GM12878 (cell line): ENCODE data around the gene RAB43. TPM values are rescaled to one million over a fixed set of nuclear protein-coding genes. Genes with fewer than 3 reads are reported as not detected.

Experiments used
- ATAC-seq: fragments of 200-7000 bp; cut with Tn5 transposase; 3 replicates; pipeline ENCODE4 v1.9.1; 2020; ENCODE audit warnings: mild to moderate bottlenecking, moderate library complexity
- BruUV-seq: library from RNA; stranded (reverse); fragments of 400-500 nt; replicated peaks from 2 replicates; lab custom pipeline; 2021; lab: Mats Ljungman, UMichigan
- CTCF ChIA-PET: fragments of 300-600 bp; sonication (Branson Sonifier 250); formaldehyde crosslinking; extraction: SDS; loops from one replicate; lab custom pipeline; 2021; ENCODE audit warnings: inconsistent platforms; lab: Yijun Ruan, JAX
- POLR2A ChIA-PET: fragments of 350-600 bp; formaldehyde crosslinking; extraction: SDS; loops from one replicate; lab custom pipeline; 2021; ENCODE audit warnings: inconsistent platforms; lab: Charles Lee
- RAD21 ChIA-PET: fragments of 300-600 bp; sonication (Branson Sonifier 250); formaldehyde crosslinking; loops from one replicate; lab custom pipeline; 2023; ENCODE audit warnings: antibody characterized with exemption; ENCODE audit not compliant: unreplicated experiment; lab: Charles Lee
- SMC1A ChIA-PET: fragments of 300-600 bp; sonication (Branson Sonifier 250); formaldehyde crosslinking; loops from one replicate; lab custom pipeline; 2023; ENCODE audit not compliant: unreplicated experiment, uncharacterized antibody; lab: Charles Lee
- DNase-seq: peaks from one replicate; pipeline ENCODE4 v3.0.0-alpha.2; 2011; ENCODE audit warnings: low read depth, low spot score
- FAIRE-seq: peaks from 3 replicates; lab custom pipeline; 2011; peaks lifted over from hg19 to GRCh38; lab: Jason Lieb, UNC
- H2AFZ ChIP-seq: 2 replicates; pipeline ENCODE4 v1.6.0; 2011; ENCODE audit warnings: low read depth, low read length, control low read depth; ENCODE audit not compliant: control insufficient read depth
- H3K27ac ChIP-seq: 2 replicates; pipeline ENCODE4 v1.5.1; 2011; ENCODE audit warnings: control low read depth; ENCODE audit not compliant: control insufficient read depth, insufficient read depth
- H3K27me3 ChIP-seq, 2 experiments: replicated peaks in 1 of 2; 2 replicates each; pipeline versions ENCODE4 v1.6.0 to v1.6.1; 2011; ENCODE audit warnings: low read length in 1 of 2; ENCODE audit not compliant: control insufficient read depth in 2 of 2, insufficient read depth in 2 of 2
- H3K36me3 ChIP-seq, 2 experiments: 2 replicates each; pipeline ENCODE4 v1.5.1; 2011; ENCODE audit warnings: low read length in 1 of 2; ENCODE audit not compliant: control insufficient read depth in 2 of 2, insufficient read depth in 2 of 2
- H3K4me1 ChIP-seq: 2 replicates; pipeline ENCODE4 v1.6.1; 2011; ENCODE audit warnings: mild to moderate bottlenecking, low read length, moderate library complexity, mixed read lengths; ENCODE audit not compliant: control insufficient read depth, insufficient read depth
- H3K4me2 ChIP-seq: 2 replicates; pipeline ENCODE4 v1.6.0; 2011; ENCODE audit warnings: control low read depth; ENCODE audit not compliant: control insufficient read depth, insufficient read depth
- H3K4me3 ChIP-seq: fragments of 200-600 bp; sonication (generic); 2 replicates; pipeline ENCODE4 v1.5.1; 2016
- H3K79me2 ChIP-seq: 2 replicates; pipeline ENCODE4 v1.6.0; 2011; ENCODE audit warnings: low read length; ENCODE audit not compliant: control insufficient read depth, insufficient read depth
- H3K9ac ChIP-seq: 2 replicates; pipeline ENCODE4 v1.8.0; 2011; ENCODE audit warnings: low read length, control low read depth, mixed read lengths; ENCODE audit not compliant: control insufficient read depth, insufficient read depth
- H3K9me3 ChIP-seq: replicated peaks from 3 replicates; pipeline ENCODE4 v1.5.1; 2011; ENCODE audit warnings: mild to moderate bottlenecking, low read length; ENCODE audit not compliant: control insufficient read depth, insufficient read depth
- H4K20me1 ChIP-seq: 2 replicates; pipeline ENCODE4 v1.6.0; 2011; ENCODE audit not compliant: control insufficient read depth, insufficient read depth
- CBX3 ChIP-seq: fragments of 200-600 bp; sonication (generic); IDR thresholded peaks from 2 replicates; pipeline ENCODE4 v1.6.1; 2016; ENCODE audit warnings: low read depth, borderline replicate concordance
- CBX5 ChIP-seq: sonication (generic); IDR thresholded peaks from 2 replicates; pipeline ENCODE4 v1.6.1; 2016; ENCODE audit warnings: low read depth, moderate library complexity, mild to moderate bottlenecking, inconsistent platforms
- EZH2 ChIP-seq: IDR thresholded peaks from 2 replicates; pipeline ENCODE4 v1.6.1; 2012; ENCODE audit warnings: low read depth, mild to moderate bottlenecking, control low read depth, inconsistent platforms, low read length, borderline replicate concordance; ENCODE audit not compliant: control insufficient read depth
- JUNB ChIP-seq: IDR thresholded peaks from 2 replicates; pipeline ENCODE4 v1.6.1; 2016; ENCODE audit warnings: antibody characterized with exemption, mild to moderate bottlenecking
- KDM1A ChIP-seq: fragments of 200-600 bp; sonication (generic); IDR thresholded peaks from 2 replicates; pipeline ENCODE4 v1.6.1; 2016; ENCODE audit warnings: borderline replicate concordance
- NFYA ChIP-seq: IDR thresholded peaks from 2 replicates; pipeline ENCODE4 v1.6.1; 2011; ENCODE audit warnings: low read depth, mild to moderate bottlenecking, low read length, improper control_type of control experiment, borderline replicate concordance
- PML ChIP-seq: IDR thresholded peaks from 2 replicates; pipeline ENCODE4 v1.6.1; 2012; ENCODE audit warnings: low read length, inconsistent platforms
- SMC3 ChIP-seq: IDR thresholded peaks from 2 replicates; pipeline ENCODE4 v1.6.1; 2011; ENCODE audit warnings: low read length, improper control_type of control experiment, borderline replicate concordance
- TARDBP ChIP-seq: IDR thresholded peaks from 2 replicates; pipeline ENCODE4 v1.6.1; 2016; ENCODE audit warnings: borderline replicate concordance
- ZNF207 ChIP-seq: fragments of 450-650 bp; IDR thresholded peaks from 2 replicates; pipeline ENCODE4 v1.6.1; 2014; ENCODE audit warnings: antibody characterized with exemption, mild to moderate bottlenecking, borderline replicate concordance
- ZSCAN29 ChIP-seq: fragments of 450-650 bp; IDR thresholded peaks from 2 replicates; pipeline ENCODE4 v1.6.1; 2017; ENCODE audit warnings: mild to moderate bottlenecking, moderate library complexity
- WGBS: methylation state at CpG from one replicate; pipeline ENCODE4 v1.1.6; 2016; ENCODE audit warnings: low lambda C conversion rate; ENCODE audit not compliant: insufficient replicate concordance, insufficient coverage; ENCODE audit errors: missing lambda C conversion rate; 5-methylcytosine and 5-hydroxymethylcytosine counted together
- in situ Hi-C: fragments of 300-500 bp; cut with MboI; formaldehyde crosslinking; loops from 9 replicates; pipeline ENCODE4 v1.14.3; 2018; ENCODE audit warnings: mixed read lengths
- intact Hi-C: fragments of 100-400 bp; cut with micrococcal nuclease; formaldehyde crosslinking; loops from one replicate; pipeline ENCODE4 v1.14.2; 2022; ENCODE audit not compliant: unreplicated experiment
- polyA plus RNA-seq, 11 experiments: library from polyadenylated mRNA; depleted of rRNA in 4 of 11; unstranded in 6 of 11; stranded (reverse) in 5 of 11; fragments of >200 nt; fragmentation: Nextera tagmentation in 4 of 11; fragmentation: Illumina TruSeq in 1 of 11; extraction: Ambion mirVana in 4 of 11; extraction: Trizol in 1 of 11; gene quantifications; 1 replicate in 1 of 11; 2 replicates in 10 of 11; pipeline versions ENCODE4 v1.2.1 to v1.2.3, GENCODE V29; 2011 to 2016; ENCODE audit warnings: inconsistent platforms in 2 of 11, missing spikeins in 2 of 11, low read depth in 1 of 11
- total RNA-seq, 4 experiments: library from RNA; depleted of rRNA in 3 of 4; stranded (reverse); fragments of >200 nt in 3 of 4; fragmentation: Illumina TruSeq in 1 of 4; extraction: Trizol in 1 of 4; gene quantifications; 2 replicates each; pipeline versions ENCODE4 v1.2.1 to v1.2.3, GENCODE V29; 2013 to 2021
- TF ChIP-seq, protein P1 (sequence below): IDR thresholded peaks from 2 replicates; pipeline ENCODE4 v1.6.1; 2011; ENCODE audit warnings: low read depth, low read length, improper control_type of control experiment, borderline replicate concordance

RAB43 gene
- total and polyA plus RNA-seq, 10 of the 15 experiments (the other 5 are each of a cell fraction or from before 2014, with no cell fraction given): 0.08 to 14.0 (median 4.0) TPM

GRCh38 chr3:129054605-129055104 lies 66.9 kb downstream of the RAB43 start:
- H3K27ac ChIP-seq: no peak overlapping the region
- ChIA-PET RAD21 (interaction anchor here (1.5 to 7.3 kb wide), 5 partner anchors 38 to 191 kb away, joined by 11 to 88 read pairs (median 16); partner anchors contain the start of gene RAB43), SMC1A (interaction anchor here (0.9 to 7.9 kb wide), 10 partner anchors 17 to 192 kb away, joined by 3 to 118 read pairs (median 9); partner anchors contain the start of genes COPG1 and RAB43), CTCF (interaction anchor here (1.1 to 6.7 kb wide), 11 partner anchors 14 to 262 kb away, joined by 3 to 220 read pairs (median 20); a partner anchor contains a TSS), POLR2A (no interaction called here)
- in situ Hi-C loops (loop anchor here (5.0 kb wide), 1 partner anchor 188 kb away; no protein-coding TSS in a partner anchor), intact Hi-C loops (no loop called here)
- H3K4me3 ChIP-seq: no peak overlapping the region
- no peak for FAIRE-seq
- no peak overlapping the region for H3K9ac ChIP-seq
- no peaks in the 10 kb centered on the region; a peak in 1 of 4 replicates for H3K27me3 ChIP-seq
- no peaks in the 10 kb centered on the region for H3K36me3 ChIP-seq
- no peak overlapping the region for H3K4me2 ChIP-seq
- H3K9me3 ChIP-seq: no peaks in the 10 kb centered on the region
- H4K20me1 ChIP-seq: no peaks in the 10 kb centered on the region
- BruUV-seq: no TSS peak
- H2AFZ ChIP-seq: no peak overlapping the region
- TF ChIP-seq KDM1A (no peak), ZNF207 (no peak)
- ATAC-seq: no peak
- H3K4me1 ChIP-seq: 0 out of 2 replicates have a peak, but pooled peaks cover 3% of the 10 kb centered on the region
- DNase-seq: no peak
- H3K79me2 ChIP-seq: no peaks in the 10 kb centered on the region
- whole genome bisulfite sequencing: 92% methylated on average over 3 of the region's 3 CpGs

DNA sequence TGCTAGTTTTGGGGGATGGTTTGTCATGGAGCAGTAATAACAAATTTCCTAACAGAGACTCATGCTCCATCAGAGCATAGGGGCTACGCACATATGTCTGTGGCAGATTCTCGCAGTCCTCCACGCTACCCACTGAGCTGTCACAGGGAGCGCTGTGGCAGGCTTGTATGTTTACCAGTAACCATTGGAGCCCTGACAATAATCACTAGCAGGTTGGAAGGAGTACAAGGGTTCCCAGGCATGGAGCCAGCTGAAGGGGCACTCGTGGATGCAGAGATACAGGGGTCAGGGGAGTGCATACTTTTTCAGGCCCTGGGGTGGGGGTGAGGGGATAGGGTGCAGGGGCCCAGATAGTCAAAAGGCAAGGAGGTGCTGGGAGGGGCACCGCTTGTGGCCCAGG lies 68.9 kb downstream of the RAB43 start:
- H3K9me3 ChIP-seq: no peaks in the 10 kb centered on the region; the same call in 2 of the 3 replicates
- H3K27me3 ChIP-seq: no peaks in the 10 kb centered on the region; a peak in 1 of 4 replicates
- FAIRE-seq: no peak
- H3K4me1 ChIP-seq: no peaks in the 10 kb centered on the region
- H3K9ac ChIP-seq: no peak overlapping the region
- no peaks in the 10 kb centered on the region for H3K79me2 ChIP-seq
- ChIA-PET RAD21 (interaction anchor here (1.2 to 7.3 kb wide), 11 partner anchors 17 to 264 kb away, joined by 3 to 88 read pairs (median 11); partner anchors contain the start of gene COPG1), POLR2A (interaction anchor here (0.5 to 1.9 kb wide), 4 partner anchors 11 to 197 kb away, joined by 3 to 8 read pairs (median 7); partner anchors contain the start of genes COPG1 and ISY1), SMC1A (interaction anchor here (0.5 to 7.9 kb wide), 11 partner anchors 23 to 194 kb away, joined by 3 to 118 read pairs (median 8); partner anchors contain the start of genes COPG1 and RAB43), CTCF (interaction anchor here (0.6 to 6.7 kb wide), 29 partner anchors 9 to 394 kb away, joined by 3 to 220 read pairs (median 6); partner anchors contain the start of genes COPG1 and RAB43)
- no peak overlapping the region for H2AFZ ChIP-seq
- intact Hi-C loops: loop anchor here (1.0 to 2.0 kb wide), 3 partner anchors 68 to 193 kb away; partner anchors contain the start of gene RAB43
- H3K4me3 ChIP-seq: no peak overlapping the region
- no peak for ATAC-seq
- H3K36me3 ChIP-seq: no peaks in the 10 kb centered on the region
- BruUV-seq: no TSS peak
- 48% methylated on average over 6 of the region's 6 CpGs for WGBS
- H3K4me2 ChIP-seq: no peak overlapping the region
- in situ Hi-C loops: no loop called here
- DNase-seq: no peak
- H3K27ac ChIP-seq: no peak overlapping the region
- no peaks in the 10 kb centered on the region for H4K20me1 ChIP-seq
- no peak for TF ChIP-seq NFYA
- no peak for TF ChIP-seq CBX3
- no peak for TF ChIP-seq ZSCAN29
- no peak for TF ChIP-seq PML
- TF ChIP-seq JUNB: no peak
- TF ChIP-seq TARDBP: no peak
- no peak for TF ChIP-seq CBX5
- TF ChIP-seq, protein P1, sequence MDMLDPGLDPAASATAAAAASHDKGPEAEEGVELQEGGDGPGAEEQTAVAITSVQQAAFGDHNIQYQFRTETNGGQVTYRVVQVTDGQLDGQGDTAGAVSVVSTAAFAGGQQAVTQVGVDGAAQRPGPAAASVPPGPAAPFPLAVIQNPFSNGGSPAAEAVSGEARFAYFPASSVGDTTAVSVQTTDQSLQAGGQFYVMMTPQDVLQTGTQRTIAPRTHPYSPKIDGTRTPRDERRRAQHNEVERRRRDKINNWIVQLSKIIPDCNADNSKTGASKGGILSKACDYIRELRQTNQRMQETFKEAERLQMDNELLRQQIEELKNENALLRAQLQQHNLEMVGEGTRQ: no peak
- no peak for TF ChIP-seq EZH2
- TF ChIP-seq SMC3: no peak
